ENCODE measurements around the gene FHIT.

FHIT gene

DNA sequence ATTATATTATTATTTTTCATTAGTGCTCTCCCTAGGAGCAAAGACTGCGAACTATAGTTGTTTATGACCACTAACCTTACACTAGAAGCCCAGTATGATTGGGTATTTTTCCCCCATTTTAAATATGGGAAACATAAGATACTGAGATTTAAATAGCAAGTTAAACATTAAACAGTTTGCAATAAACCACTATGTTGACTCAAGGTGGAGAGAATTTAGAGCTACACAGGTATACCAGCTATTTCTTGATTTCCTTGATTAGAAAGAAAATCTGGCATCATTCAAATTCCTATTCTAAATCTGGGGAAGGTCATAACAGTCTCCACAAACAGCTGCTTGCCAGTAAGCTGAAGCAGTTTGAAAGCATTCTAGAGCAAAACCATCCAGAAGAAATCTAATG is 1337.6 kb downstream of the FHIT start:
- H3K27ac Mint-ChIP-seq, result no peak overlapping the region
- H3K9me3 Mint-ChIP-seq, result no peaks in the 10 kb centered on the region
- H3K4me1 Mint-ChIP-seq, result no peaks in the 10 kb centered on the region
- peaks cover 10% of the 10 kb centered on the region for H3K27me3 Mint-ChIP-seq (ENCODE audit: low read depth)
- no peaks in the 10 kb centered on the region for H3K36me3 Mint-ChIP-seq (ENCODE audit: low read depth)
- H3K4me3 Mint-ChIP-seq, result no peak overlapping the region
- TF ChIP-seq, protein P1, sequence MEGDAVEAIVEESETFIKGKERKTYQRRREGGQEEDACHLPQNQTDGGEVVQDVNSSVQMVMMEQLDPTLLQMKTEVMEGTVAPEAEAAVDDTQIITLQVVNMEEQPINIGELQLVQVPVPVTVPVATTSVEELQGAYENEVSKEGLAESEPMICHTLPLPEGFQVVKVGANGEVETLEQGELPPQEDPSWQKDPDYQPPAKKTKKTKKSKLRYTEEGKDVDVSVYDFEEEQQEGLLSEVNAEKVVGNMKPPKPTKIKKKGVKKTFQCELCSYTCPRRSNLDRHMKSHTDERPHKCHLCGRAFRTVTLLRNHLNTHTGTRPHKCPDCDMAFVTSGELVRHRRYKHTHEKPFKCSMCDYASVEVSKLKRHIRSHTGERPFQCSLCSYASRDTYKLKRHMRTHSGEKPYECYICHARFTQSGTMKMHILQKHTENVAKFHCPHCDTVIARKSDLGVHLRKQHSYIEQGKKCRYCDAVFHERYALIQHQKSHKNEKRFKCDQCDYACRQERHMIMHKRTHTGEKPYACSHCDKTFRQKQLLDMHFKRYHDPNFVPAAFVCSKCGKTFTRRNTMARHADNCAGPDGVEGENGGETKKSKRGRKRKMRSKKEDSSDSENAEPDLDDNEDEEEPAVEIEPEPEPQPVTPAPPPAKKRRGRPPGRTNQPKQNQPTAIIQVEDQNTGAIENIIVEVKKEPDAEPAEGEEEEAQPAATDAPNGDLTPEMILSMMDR (IDR thresholded peaks at IDR 0.05; ENCODE audit: unreplicated experiment in 3 of 3), result no peak

DNA sequence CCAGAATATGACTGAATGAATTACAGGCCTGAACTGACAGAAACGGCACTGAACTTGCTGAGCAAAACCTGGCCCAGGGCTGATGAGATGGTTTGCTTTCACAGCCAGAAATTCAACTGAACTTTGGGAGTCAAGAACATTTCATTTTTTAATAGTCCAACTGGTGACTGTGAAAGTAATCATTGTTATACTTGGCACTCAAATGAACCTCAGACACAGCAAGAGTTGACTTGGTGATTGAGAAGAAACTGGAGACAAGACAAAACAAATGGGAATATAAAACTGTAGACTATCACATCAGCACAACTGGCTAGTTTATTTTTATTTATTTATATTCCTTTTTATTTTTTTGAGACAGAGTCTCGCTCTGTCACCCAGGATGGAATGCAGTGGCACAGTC is 1342.6 kb downstream of the FHIT start:
- Mint-ChIP-seq H3K36me3 (ENCODE audit: low read depth) (no peaks in the 10 kb centered on the region), H3K27me3 (ENCODE audit: low read depth) (peaks cover 7% of the 10 kb centered on the region), H3K9me3 (no peaks in the 10 kb centered on the region), H3K4me1 (no peaks in the 10 kb centered on the region), H3K4me3 (no peak overlapping the region), H3K27ac (no peak overlapping the region)
- TF ChIP-seq, protein P1 (IDR thresholded peaks at IDR 0.05; ENCODE audit: unreplicated experiment in 3 of 3), result no peak

DNA sequence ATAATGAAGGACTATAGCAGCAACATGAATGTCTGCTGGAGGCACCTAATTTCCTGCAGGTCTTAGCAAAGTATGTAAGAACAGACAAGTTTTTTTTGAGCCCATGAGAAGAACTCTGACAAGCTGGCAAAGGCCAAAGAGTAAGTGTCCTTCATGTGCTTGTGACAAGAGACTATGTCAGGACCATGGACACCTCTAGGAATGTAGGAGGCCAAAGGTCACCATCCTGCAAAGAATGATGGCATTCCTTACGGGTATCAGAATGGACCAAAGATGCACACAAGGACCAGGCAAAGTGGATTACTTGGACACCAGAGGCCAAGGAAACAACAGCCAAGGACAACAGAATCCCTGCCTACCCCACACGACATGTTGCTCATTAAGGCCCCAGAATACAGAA is 1343.0 kb downstream of the FHIT start:
- Mint-ChIP-seq H3K4me1 (no peaks in the 10 kb centered on the region), H3K4me3 (no peak overlapping the region), H3K27ac (no peak overlapping the region), H3K36me3 (ENCODE audit: low read depth) (no peaks in the 10 kb centered on the region), H3K27me3 (ENCODE audit: low read depth) (peaks cover 7% of the 10 kb centered on the region), H3K9me3 (peaks cover 3% of the 10 kb centered on the region)
- TF ChIP-seq, protein P1 (IDR thresholded peaks at IDR 0.05; ENCODE audit: unreplicated experiment in 3 of 3), result no peak

DNA sequence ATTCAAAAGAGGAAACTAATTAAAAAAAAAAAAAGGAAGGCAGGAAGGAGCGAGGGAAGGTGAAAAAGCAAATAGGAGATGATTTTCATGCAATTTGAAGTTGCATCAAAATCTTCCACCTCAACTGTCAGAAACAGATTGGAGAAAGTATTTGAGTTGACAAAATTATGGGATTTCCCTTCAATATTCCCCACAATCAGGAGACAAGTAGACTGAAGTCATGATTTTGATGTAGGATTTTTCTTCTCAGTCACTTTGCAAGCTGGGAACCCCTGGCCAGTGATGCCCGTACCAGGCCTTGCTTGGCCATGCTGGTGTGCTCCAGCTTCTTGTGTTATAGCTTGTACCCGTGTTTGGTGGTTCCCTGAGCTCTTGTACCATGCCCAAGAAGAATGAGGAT is 1347.0 kb downstream of the FHIT start:
- H3K27ac Mint-ChIP-seq, result no peak overlapping the region
- no peaks in the 10 kb centered on the region for H3K36me3 Mint-ChIP-seq (ENCODE audit: low read depth)
- H3K9me3 Mint-ChIP-seq, result peaks cover 3% of the 10 kb centered on the region
- no peak overlapping the region for H3K4me3 Mint-ChIP-seq
- peaks cover 3% of the 10 kb centered on the region for H3K27me3 Mint-ChIP-seq (ENCODE audit: low read depth)
- TF ChIP-seq, protein P1 (IDR thresholded peaks at IDR 0.05; ENCODE audit: unreplicated experiment in 3 of 3), result no peak
- H3K4me1 Mint-ChIP-seq, result no peaks in the 10 kb centered on the region

DNA sequence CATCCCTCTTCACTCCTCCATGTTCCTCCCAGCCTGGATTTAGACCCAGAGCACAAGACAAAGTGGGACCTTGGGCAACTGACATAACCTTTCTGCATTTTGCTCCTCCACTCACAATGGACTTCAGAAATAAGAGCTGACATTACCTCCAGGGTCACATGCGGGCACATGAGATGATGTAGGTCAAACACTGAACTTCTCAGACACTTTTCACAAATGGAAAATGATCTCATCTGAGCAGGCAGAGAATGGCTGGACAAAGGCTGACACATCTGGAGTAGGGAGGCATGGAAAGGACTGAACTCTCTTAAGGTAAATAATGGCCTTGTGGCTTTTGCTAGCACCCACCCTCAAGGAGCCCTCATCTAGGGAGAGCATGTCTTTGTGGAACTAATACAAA is 1352.2 kb downstream of the FHIT start:
- H3K36me3 Mint-ChIP-seq (ENCODE audit: low read depth), result no peaks in the 10 kb centered on the region
- TF ChIP-seq, protein P1 (IDR thresholded peaks at IDR 0.05; ENCODE audit: unreplicated experiment in 3 of 3), result no peak
- no peaks in the 10 kb centered on the region for H3K4me1 Mint-ChIP-seq
- no peak overlapping the region for H3K4me3 Mint-ChIP-seq
- no peak overlapping the region for H3K27ac Mint-ChIP-seq
- no peaks in the 10 kb centered on the region for H3K27me3 Mint-ChIP-seq (ENCODE audit: low read depth)
- peaks cover 3% of the 10 kb centered on the region for H3K9me3 Mint-ChIP-seq

DNA sequence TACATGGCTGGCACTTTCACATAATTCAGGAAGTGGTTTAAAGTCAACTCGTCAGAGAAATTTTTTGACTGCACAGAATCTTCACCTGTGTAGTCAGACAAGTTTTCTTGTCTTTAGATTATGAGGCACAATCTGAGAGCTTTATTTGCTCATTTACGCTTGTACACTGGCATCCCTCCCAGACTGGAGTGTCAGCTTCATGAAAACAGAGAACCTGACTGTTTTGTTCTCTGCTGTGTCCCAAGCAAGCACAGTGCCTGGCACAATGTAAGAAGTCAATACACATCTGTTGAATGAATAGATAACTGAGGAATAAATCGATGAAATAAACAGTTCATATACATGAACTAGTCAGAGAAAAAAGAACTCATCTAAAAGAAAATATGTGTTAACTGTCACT is 1355.3 kb downstream of the FHIT start:
- H3K4me3 Mint-ChIP-seq, result no peak overlapping the region
- TF ChIP-seq, protein P1 (IDR thresholded peaks at IDR 0.05; ENCODE audit: unreplicated experiment in 3 of 3), result no peak
- no peaks in the 10 kb centered on the region for H3K9me3 Mint-ChIP-seq
- no peaks in the 10 kb centered on the region for H3K4me1 Mint-ChIP-seq
- no peaks in the 10 kb centered on the region for H3K36me3 Mint-ChIP-seq (ENCODE audit: low read depth)
- no peaks in the 10 kb centered on the region for H3K27me3 Mint-ChIP-seq (ENCODE audit: low read depth)
- no peak overlapping the region for H3K27ac Mint-ChIP-seq

Data from nephron (organoid).